Measurements from ENCODE around the gene EYS.

GRCh38 chr6:64727075-64727474, 980.0 kb downstream of the EYS start:
- TF ChIP-seq CTCF (IDR thresholded peaks at IDR 0.05) = no peak
- no peak for TF ChIP-seq POLR2AphosphoS5 (IDR thresholded peaks at IDR 0.05)

Data from gastroesophageal sphincter (tissue), 3 donors.